Tibial artery (tissue), 4 donors: ENCODE measurements around the gene ATG7.

Source experiments
- DNase-seq, 2 donors: peaks; one replicate each; pipeline ENCODE4 v3.0.0-alpha.2; 2019
- H3K27ac ChIP-seq, 2 donors: fragments of 200-600 bp; sonication (generic) in 1 of 2; 1 replicate in 1 of 2; 2 replicates in 1 of 2; pipeline ENCODE4 v1.5.1; 2018 to 2019; ENCODE audit warnings: mild to moderate bottlenecking in 1 of 2
- H3K27me3 ChIP-seq, 2 donors: fragments of 200-600 bp; sonication (generic) in 1 of 2; one replicate each; pipeline versions ENCODE4 v1.5.1 to v1.6.0; 2016 to 2019
- H3K36me3 ChIP-seq, 3 donors: fragments of 200-600 bp; sonication (generic) in 2 of 3; one replicate each; pipeline ENCODE4 v1.5.1; 2016 to 2019; ENCODE audit warnings: mild to moderate bottlenecking in 2 of 3
- H3K4me1 ChIP-seq, 4 donors: fragments of 200-600 bp; sonication (generic) in 2 of 4; 1 replicate in 3 of 4; 2 replicates in 1 of 4; pipeline ENCODE4 v1.5.1; 2016 to 2019
- H3K4me3 ChIP-seq, 2 donors: fragments of 200-600 bp; sonication (generic) in 1 of 2; 1 replicate in 1 of 2; 2 replicates in 1 of 2; pipeline ENCODE4 v1.5.1; 2018 to 2019; ENCODE audit warnings: mild to moderate bottlenecking in 2 of 2
- H3K9me3 ChIP-seq, 3 donors: fragments of 200-600 bp; sonication (generic) in 1 of 3; one replicate each; pipeline ENCODE4 v1.5.1; 2016 to 2019
- CTCF ChIP-seq, 2 experiments: fragments of 200-600 bp in 1 of 2; fragments of 450-650 bp in 1 of 2; IDR thresholded peaks; one replicate each; pipeline ENCODE4 v1.5.1; 2017 to 2019; ENCODE audit warnings: antibody characterized with exemption in 2 of 2, mild to moderate bottlenecking in 1 of 2, moderate library complexity in 1 of 2
- intact Hi-C: fragments of 100-400 bp; cut with DNase I; formaldehyde crosslinking; loops from one replicate; pipeline ENCODE4 v1.15.0; 2023; ENCODE audit warnings: low total_unique reads

Gene ATG7

GRCh38 chr3:11464356-11464755 lies 192.2 kb downstream of the ATG7 start:
- no peak overlapping the region for H3K4me3 ChIP-seq
- no peak for DNase-seq
- intact Hi-C loops = no loop called here
- TF ChIP-seq CTCF (IDR thresholded peaks at IDR 0.05) = no peak
- no peaks in the 10 kb centered on the region for H3K36me3 ChIP-seq
- H3K4me1 ChIP-seq = peaks cover 0 to 58% (median 27%) of the 10 kb centered on the region in 4 donors
- peak overlapping the region; percentile 77 to 79 for H3K27ac ChIP-seq
- no peaks in the 10 kb centered on the region for H3K27me3 ChIP-seq
- no peaks in the 10 kb centered on the region for H3K9me3 ChIP-seq

- peak overlapping the region; percentile 77 to 79 for H3K27ac ChIP-seq
- no peaks in the 10 kb centered on the region for H3K9me3 ChIP-seq
- intact Hi-C loops = no loop called here
- H3K4me3 ChIP-seq = no peak overlapping the region
- H3K36me3 ChIP-seq = no peaks in the 10 kb centered on the region
- H3K27me3 ChIP-seq = no peaks in the 10 kb centered on the region
- H3K4me1 ChIP-seq = peaks cover 0 to 58% (median 27%) of the 10 kb centered on the region in 4 donors
- DNase-seq = peak; percentile 71 to 83
- no peak for TF ChIP-seq CTCF (IDR thresholded peaks at IDR 0.05)
Observed at GRCh38 chr3:11465744-11466616, 193.8 kb downstream of the ATG7 start.

- intact Hi-C loops = no loop called here
- H3K4me3 ChIP-seq = no peak overlapping the region
- H3K4me1 ChIP-seq = peaks cover 0 to 58% (median 27%) of the 10 kb centered on the region in 4 donors
- H3K27ac ChIP-seq = peak overlapping the region; percentile 77 to 79
- TF ChIP-seq CTCF (IDR thresholded peaks at IDR 0.05) = no peak
- no peaks in the 10 kb centered on the region for H3K27me3 ChIP-seq
- no peak for DNase-seq
- H3K36me3 ChIP-seq = no peaks in the 10 kb centered on the region
- H3K9me3 ChIP-seq = no peaks in the 10 kb centered on the region
Observed at GRCh38 chr3:11467875-11468274, 195.7 kb downstream of the ATG7 start.

- H3K4me3 ChIP-seq = no peak overlapping the region
- H3K4me1 ChIP-seq = peaks cover 0 to 35% (median 19%) of the 10 kb centered on the region in 4 donors
- no peak overlapping the region for H3K27ac ChIP-seq
- TF ChIP-seq CTCF (IDR thresholded peaks at IDR 0.05) = no peak
- DNase-seq = no peak
- no peaks in the 10 kb centered on the region for H3K9me3 ChIP-seq
- intact Hi-C loops = loop anchor here (10.0 kb wide), 1 partner anchor 95 kb away; no protein-coding TSS in a partner anchor
- H3K36me3 ChIP-seq = no peaks in the 10 kb centered on the region
- H3K27me3 ChIP-seq = no peaks in the 10 kb centered on the region
Observed at GRCh38 chr3:11470031-11470853, 198.0 kb downstream of the ATG7 start.

GRCh38 chr3:11475324-11475723 lies 203.1 kb downstream of the ATG7 start:
- intact Hi-C loops = loop anchor here (10.0 kb wide), 1 partner anchor 89 kb away; no protein-coding TSS in a partner anchor
- no peak overlapping the region for H3K4me3 ChIP-seq
- no peak for DNase-seq
- H3K9me3 ChIP-seq = no peaks in the 10 kb centered on the region
- no peak overlapping the region for H3K27ac ChIP-seq
- TF ChIP-seq CTCF (IDR thresholded peaks at IDR 0.05) = no peak
- no peaks in the 10 kb centered on the region for H3K36me3 ChIP-seq
- no peaks in the 10 kb centered on the region for H3K27me3 ChIP-seq
- peaks cover 0 to 37% (median 28%) of the 10 kb centered on the region in 4 donors for H3K4me1 ChIP-seq
